ENCODE data around the gene A1BG. TPM values are rescaled to one million over a fixed set of nuclear protein-coding genes. Genes with fewer than 3 reads are reported as not detected.
A peak's percentile ranks its signal among the peaks of the same experiment; 100 is the strongest.

A1BG gene
- total and polyA plus RNA-seq, 2 of the 13 experiments (the other 11 are each of a cell fraction or from before 2014, with no cell fraction given): 14.7 to 41.4 TPM

DNA sequence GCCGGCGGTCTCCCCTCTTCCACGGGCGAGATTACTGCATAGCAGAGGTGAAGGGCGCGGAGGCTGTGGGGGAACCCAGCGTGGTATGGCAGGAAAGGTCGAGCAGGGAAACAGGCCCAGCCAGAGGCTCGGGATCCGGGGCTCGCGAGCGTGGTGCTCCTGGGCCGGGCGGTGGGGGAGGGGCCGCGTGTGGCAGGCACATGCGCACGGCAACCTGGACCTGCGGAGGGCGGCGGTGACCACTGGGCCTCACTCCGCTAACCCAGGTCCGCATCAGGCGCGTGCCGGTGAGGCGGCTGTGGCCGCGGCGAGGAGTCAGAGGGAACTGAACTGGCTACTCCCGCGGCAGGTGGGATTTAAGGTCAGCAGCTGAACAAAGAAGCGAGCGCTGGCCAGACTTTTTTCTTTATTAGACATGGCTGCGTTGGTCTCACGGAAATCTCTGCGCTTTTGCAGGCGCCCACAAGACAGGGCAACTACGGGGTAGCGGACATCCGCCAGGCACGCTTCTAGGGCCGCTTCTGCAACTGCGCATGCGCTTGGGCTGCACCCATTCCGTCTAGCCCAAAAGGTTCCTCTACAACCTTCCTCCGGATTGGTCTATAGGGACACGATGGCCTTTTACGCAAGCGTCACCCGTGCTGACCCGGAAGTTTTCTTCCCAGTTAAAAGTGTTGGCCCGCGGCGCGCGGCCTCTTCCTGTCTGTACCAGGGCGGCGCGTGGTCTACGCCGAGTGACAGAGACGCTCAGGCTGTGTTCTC is 33.5 kb upstream of the A1BG start, which contains the start of gene RPS5:
Gene RPS5, plus strand, starts transcription at position 694 of the 762 bp plus-strand sequence. CDS start 869 bp downstream, outside the sequence.
- ChIA-PET CTCF (ENCODE audit: low intra/inter-chr PET ratio, low total read pairs) (no interaction called here), POLR2A (interaction anchor here (0.6 to 4.6 kb wide), 8 partner anchors 13 to 204 kb away, joined by 3 to 19 read pairs (median 3); partner anchors contain the start of genes ERVK3-1, ZNF274, ZNF497 and ZNF584)
- Histone ChIP-seq H3K4me3 (replicated peaks in 1 of 3; ENCODE audit: insufficient read depth in 1 of 3, low read depth in 2 of 3, low read length in 3 of 3) (peak within 1 kb of the TSS; percentile 83 to 98 (median 92)), H3K9me3 (ENCODE audit: low read length) (no peaks in the 10 kb centered on the region), H3K27me3 (ENCODE audit: control insufficient read depth in 1 of 2, insufficient read depth in 2 of 2, low read length in 2 of 2) (no peaks in the 10 kb centered on the region; a peak in 1 of 5 replicates), H3K4me2 (ENCODE audit: low read depth, low read length) (peak within 1 kb of the TSS; percentile 99), H3K79me2 (ENCODE audit: insufficient read depth, low read length) (peaks cover 44% of the 10 kb centered on the region), H3K9ac (ENCODE audit: insufficient read depth, low read depth, low read length) (peak within 1 kb of the TSS; percentile 97), H3K36me3 (replicated peaks in 1 of 2; ENCODE audit: control insufficient read depth in 1 of 2, insufficient read depth in 2 of 2, low read length in 2 of 2) (peaks cover 0 to 28% of the 10 kb centered on the region in 2 experiments; a peak in 3 of 5 replicates), H2AFZ (ENCODE audit: low read length) (no peak within 1 kb of the TSS), H4K20me1 (ENCODE audit: insufficient read depth, low read length) (peaks cover 31% of the 10 kb centered on the region), H3K27ac (ENCODE audit: extremely low read length, insufficient read depth, low read length) (peak within 1 kb of the TSS; percentile 99), H3K4me1 (ENCODE audit: insufficient read depth, low read length) (peaks cover 52% of the 10 kb centered on the region)
- DNase-seq (ENCODE audit: low spot score) (peak; percentile 99), ATAC-seq (peak; percentile 88), FAIRE-seq (peak; percentile 98)
- intact Hi-C loops (cut with micrococcal nuclease; ENCODE audit: unreplicated experiment) (loop anchor here (2.0 to 5.0 kb wide), 2 partner anchors 14 to 204 kb away; partner anchors contain the start of gene ZNF274), in situ Hi-C loops (cut with HindIII; ENCODE audit: extremely low pct_ligation_motif_present, low pct_unique_long_range_greater_than_20kb) (no loop called here)
- WGBS (ENCODE audit: low lambda C conversion rate): 1% methylated on average over 17 of the region's 64 CpGs
- TSS peak; percentile 87 for BruUV-seq (replicated peaks)
- TF ChIP-seq, protein P1, sequence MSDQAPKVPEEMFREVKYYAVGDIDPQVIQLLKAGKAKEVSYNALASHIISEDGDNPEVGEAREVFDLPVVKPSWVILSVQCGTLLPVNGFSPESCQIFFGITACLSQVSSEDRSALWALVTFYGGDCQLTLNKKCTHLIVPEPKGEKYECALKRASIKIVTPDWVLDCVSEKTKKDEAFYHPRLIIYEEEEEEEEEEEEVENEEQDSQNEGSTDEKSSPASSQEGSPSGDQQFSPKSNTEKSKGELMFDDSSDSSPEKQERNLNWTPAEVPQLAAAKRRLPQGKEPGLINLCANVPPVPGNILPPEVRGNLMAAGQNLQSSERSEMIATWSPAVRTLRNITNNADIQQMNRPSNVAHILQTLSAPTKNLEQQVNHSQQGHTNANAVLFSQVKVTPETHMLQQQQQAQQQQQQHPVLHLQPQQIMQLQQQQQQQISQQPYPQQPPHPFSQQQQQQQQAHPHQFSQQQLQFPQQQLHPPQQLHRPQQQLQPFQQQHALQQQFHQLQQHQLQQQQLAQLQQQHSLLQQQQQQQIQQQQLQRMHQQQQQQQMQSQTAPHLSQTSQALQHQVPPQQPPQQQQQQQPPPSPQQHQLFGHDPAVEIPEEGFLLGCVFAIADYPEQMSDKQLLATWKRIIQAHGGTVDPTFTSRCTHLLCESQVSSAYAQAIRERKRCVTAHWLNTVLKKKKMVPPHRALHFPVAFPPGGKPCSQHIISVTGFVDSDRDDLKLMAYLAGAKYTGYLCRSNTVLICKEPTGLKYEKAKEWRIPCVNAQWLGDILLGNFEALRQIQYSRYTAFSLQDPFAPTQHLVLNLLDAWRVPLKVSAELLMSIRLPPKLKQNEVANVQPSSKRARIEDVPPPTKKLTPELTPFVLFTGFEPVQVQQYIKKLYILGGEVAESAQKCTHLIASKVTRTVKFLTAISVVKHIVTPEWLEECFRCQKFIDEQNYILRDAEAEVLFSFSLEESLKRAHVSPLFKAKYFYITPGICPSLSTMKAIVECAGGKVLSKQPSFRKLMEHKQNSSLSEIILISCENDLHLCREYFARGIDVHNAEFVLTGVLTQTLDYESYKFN (CRISPR knock-in tag; conservative IDR thresholded peaks at IDR 0.05): peak; percentile 30; the same call in 1 of the 2 replicates
- TF ChIP-seq, protein P2, sequence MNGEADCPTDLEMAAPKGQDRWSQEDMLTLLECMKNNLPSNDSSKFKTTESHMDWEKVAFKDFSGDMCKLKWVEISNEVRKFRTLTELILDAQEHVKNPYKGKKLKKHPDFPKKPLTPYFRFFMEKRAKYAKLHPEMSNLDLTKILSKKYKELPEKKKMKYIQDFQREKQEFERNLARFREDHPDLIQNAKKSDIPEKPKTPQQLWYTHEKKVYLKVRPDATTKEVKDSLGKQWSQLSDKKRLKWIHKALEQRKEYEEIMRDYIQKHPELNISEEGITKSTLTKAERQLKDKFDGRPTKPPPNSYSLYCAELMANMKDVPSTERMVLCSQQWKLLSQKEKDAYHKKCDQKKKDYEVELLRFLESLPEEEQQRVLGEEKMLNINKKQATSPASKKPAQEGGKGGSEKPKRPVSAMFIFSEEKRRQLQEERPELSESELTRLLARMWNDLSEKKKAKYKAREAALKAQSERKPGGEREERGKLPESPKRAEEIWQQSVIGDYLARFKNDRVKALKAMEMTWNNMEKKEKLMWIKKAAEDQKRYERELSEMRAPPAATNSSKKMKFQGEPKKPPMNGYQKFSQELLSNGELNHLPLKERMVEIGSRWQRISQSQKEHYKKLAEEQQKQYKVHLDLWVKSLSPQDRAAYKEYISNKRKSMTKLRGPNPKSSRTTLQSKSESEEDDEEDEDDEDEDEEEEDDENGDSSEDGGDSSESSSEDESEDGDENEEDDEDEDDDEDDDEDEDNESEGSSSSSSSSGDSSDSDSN (CRISPR knock-in tag; IDR thresholded peaks at IDR 0.05): peak; percentile 90
- TF ChIP-seq, protein P3, sequence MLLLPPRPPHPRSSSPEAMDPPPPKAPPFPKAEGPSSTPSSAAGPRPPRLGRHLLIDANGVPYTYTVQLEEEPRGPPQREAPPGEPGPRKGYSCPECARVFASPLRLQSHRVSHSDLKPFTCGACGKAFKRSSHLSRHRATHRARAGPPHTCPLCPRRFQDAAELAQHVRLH (CRISPR knock-in tag; IDR thresholded peaks at IDR 0.05; ENCODE audit: borderline replicate concordance, low read depth): peak; percentile 68; the same call in 1 of the 2 replicates
- TF ChIP-seq, protein P4, sequence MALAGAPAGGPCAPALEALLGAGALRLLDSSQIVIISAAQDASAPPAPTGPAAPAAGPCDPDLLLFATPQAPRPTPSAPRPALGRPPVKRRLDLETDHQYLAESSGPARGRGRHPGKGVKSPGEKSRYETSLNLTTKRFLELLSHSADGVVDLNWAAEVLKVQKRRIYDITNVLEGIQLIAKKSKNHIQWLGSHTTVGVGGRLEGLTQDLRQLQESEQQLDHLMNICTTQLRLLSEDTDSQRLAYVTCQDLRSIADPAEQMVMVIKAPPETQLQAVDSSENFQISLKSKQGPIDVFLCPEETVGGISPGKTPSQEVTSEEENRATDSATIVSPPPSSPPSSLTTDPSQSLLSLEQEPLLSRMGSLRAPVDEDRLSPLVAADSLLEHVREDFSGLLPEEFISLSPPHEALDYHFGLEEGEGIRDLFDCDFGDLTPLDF (CRISPR knock-in tag; IDR thresholded peaks at IDR 0.05): peak; percentile 60; the same call in 1 of the 2 replicates
- TF ChIP-seq STAG1 (CRISPR knock-in tag; IDR thresholded peaks at IDR 0.05) (no peak), ERF (CRISPR knock-in tag; IDR thresholded peaks at IDR 0.05) (peak; percentile 31; the same call in 1 of the 2 replicates), ZSCAN30 (CRISPR knock-in tag; IDR thresholded peaks at IDR 0.05) (no peak), AHR (CRISPR knock-in tag; IDR thresholded peaks at IDR 0.05) (no peak; the same call in 1 of the 2 replicates), TP53 (CRISPR knock-in tag; conservative IDR thresholded peaks at IDR 0.05) (no peak), ZNF562 (CRISPR knock-in tag; IDR thresholded peaks at IDR 0.05; ENCODE audit: borderline replicate concordance) (no peak; the same call in 1 of the 2 replicates)
- TF ChIP-seq, protein P5, sequence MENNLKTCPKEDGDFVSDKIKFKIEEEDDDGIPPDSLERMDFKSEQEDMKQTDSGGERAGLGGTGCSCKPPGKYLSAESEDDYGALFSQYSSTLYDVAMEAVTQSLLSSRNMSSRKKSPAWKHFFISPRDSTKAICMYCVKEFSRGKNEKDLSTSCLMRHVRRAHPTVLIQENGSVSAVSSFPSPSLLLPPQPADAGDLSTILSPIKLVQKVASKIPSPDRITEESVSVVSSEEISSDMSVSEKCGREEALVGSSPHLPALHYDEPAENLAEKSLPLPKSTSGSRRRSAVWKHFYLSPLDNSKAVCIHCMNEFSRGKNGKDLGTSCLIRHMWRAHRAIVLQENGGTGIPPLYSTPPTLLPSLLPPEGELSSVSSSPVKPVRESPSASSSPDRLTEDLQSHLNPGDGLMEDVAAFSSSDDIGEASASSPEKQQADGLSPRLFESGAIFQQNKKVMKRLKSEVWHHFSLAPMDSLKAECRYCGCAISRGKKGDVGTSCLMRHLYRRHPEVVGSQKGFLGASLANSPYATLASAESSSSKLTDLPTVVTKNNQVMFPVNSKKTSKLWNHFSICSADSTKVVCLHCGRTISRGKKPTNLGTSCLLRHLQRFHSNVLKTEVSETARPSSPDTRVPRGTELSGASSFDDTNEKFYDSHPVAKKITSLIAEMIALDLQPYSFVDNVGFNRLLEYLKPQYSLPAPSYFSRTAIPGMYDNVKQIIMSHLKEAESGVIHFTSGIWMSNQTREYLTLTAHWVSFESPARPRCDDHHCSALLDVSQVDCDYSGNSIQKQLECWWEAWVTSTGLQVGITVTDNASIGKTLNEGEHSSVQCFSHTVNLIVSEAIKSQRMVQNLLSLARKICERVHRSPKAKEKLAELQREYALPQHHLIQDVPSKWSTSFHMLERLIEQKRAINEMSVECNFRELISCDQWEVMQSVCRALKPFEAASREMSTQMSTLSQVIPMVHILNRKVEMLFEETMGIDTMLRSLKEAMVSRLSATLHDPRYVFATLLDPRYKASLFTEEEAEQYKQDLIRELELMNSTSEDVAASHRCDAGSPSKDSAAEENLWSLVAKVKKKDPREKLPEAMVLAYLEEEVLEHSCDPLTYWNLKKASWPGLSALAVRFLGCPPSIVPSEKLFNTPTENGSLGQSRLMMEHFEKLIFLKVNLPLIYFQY (CRISPR knock-in tag; IDR thresholded peaks at IDR 0.05; ENCODE audit: borderline replicate concordance): peak; percentile 40; the same call in 1 of the 2 replicates
